ENCODE results near the gene PTPRU. TPM values are rescaled to one million over a fixed set of nuclear protein-coding genes. Genes with fewer than 3 reads are reported as not detected.

Gene PTPRU
- total RNA-seq, 1 experiment from 2014 or later: 31.4 TPM

DNA sequence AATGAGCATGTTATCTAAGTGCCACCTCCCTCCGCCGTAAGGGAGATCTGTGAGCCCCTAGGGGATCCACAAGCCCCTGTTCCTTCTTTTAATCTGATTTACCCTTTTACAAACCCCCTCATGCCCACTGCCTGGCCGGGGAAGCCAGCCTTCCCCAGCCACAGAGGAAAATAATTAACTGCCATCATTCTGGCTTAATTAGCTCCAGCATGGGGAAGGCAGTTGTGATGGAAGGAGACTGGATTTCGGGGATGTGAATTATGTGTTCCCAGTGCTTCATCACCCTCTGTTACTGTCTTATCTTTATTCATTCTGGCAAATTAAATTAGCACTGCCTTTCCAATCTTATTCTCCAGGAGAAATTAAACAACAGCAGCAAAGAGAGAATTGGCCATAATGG is 135.8 kb downstream of the PTPRU start:
- BruUV-seq (replicated peaks): no TSS peak
- Histone ChIP-seq H3K36me3 (ENCODE audit: low read depth) (no peaks in the 10 kb centered on the region), H3K27me3 (ENCODE audit: insufficient read depth, low read depth) (peaks cover 83% of the 10 kb centered on the region), H3K4me2 (no peak overlapping the region), H2AFZ (no peak overlapping the region), H3K9me3 (ENCODE audit: insufficient read depth, low read depth) (no peaks in the 10 kb centered on the region), H3K9me2 (ENCODE audit: insufficient read depth) (no peaks in the 10 kb centered on the region), H3K4me3 (no peak overlapping the region), H4K20me1 (ENCODE audit: insufficient read depth) (no peaks in the 10 kb centered on the region), H3K27ac (no peak overlapping the region), H3K79me2 (ENCODE audit: low read depth) (no peaks in the 10 kb centered on the region), H3F3A (ENCODE audit: insufficient read depth, low read depth) (no peaks in the 10 kb centered on the region), H3K4me1 (replicated peaks; ENCODE audit: insufficient read depth) (no peaks in the 10 kb centered on the region)
- intact Hi-C loops (cut with micrococcal nuclease; ENCODE audit: unreplicated experiment): no loop called here
- POLR2A ChIA-PET (ENCODE audit: unreplicated experiment): interaction anchor here (0.5 kb wide), 1 partner anchor 106 kb away, joined by 18 read pairs; no protein-coding TSS in a partner anchor
- DNase-seq: no peak
- TF ChIP-seq EZH2 (IDR thresholded peaks at IDR 0.05; ENCODE audit: low read depth): no peak
- TF ChIP-seq, protein P1, sequence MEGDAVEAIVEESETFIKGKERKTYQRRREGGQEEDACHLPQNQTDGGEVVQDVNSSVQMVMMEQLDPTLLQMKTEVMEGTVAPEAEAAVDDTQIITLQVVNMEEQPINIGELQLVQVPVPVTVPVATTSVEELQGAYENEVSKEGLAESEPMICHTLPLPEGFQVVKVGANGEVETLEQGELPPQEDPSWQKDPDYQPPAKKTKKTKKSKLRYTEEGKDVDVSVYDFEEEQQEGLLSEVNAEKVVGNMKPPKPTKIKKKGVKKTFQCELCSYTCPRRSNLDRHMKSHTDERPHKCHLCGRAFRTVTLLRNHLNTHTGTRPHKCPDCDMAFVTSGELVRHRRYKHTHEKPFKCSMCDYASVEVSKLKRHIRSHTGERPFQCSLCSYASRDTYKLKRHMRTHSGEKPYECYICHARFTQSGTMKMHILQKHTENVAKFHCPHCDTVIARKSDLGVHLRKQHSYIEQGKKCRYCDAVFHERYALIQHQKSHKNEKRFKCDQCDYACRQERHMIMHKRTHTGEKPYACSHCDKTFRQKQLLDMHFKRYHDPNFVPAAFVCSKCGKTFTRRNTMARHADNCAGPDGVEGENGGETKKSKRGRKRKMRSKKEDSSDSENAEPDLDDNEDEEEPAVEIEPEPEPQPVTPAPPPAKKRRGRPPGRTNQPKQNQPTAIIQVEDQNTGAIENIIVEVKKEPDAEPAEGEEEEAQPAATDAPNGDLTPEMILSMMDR (conservative IDR thresholded peaks at IDR 0.05): no peak
- CTCF ChIA-PET: no interaction called here

Other genes with a start within 250 kb of the PTPRU start
- gene TMEM200B, start 112.6 kb upstream of the PTPRU start, total RNA-seq (2021): 1.1 and 1.2 TPM in 2 replicates
- 75.7 and 87.6 TPM in 2 replicates for gene SRSF4, start 54.6 kb upstream of the PTPRU start, total RNA-seq (2021)
- 46.4 and 53.9 TPM in 2 replicates for gene MECR, start 5.6 kb upstream of the PTPRU start, total RNA-seq (2021)

All from PC-9 (cell line).